Sigmoid colon (tissue), 4 donors: ENCODE data around the gene LBR.

Source experiments
- CTCF ChIP-seq, 4 experiments: fragments of 450-650 bp in 3 of 4; fragments of 200-600 bp in 1 of 4; IDR thresholded peaks; one replicate each; pipeline ENCODE4 v1.5.1; 2016 to 2019; ENCODE audit warnings: antibody characterized with exemption in 4 of 4, mild to moderate bottlenecking in 3 of 4, moderate library complexity in 2 of 4
- EP300 ChIP-seq, 4 donors: sonication (generic); formaldehyde crosslinking; IDR thresholded peaks; one replicate each; pipeline ENCODE4 v1.6.1; 2017; ENCODE audit warnings: antibody characterized with exemption in 4 of 4
- POLR2A ChIP-seq, 2 donors: fragments of 450-650 bp; IDR thresholded peaks; one replicate each; pipeline ENCODE4 v1.6.1; 2016; ENCODE audit warnings: antibody characterized with exemption in 2 of 2, mild to moderate bottlenecking in 2 of 2, moderate library complexity in 2 of 2
- POLR2AphosphoS5 ChIP-seq, 4 donors: sonication (generic); formaldehyde crosslinking; IDR thresholded peaks; one replicate each; pipeline ENCODE4 v1.6.1; 2017; ENCODE audit warnings: antibody characterized with exemption in 4 of 4

GRCh38 chr1:225388372-225388771 is 39.5 kb downstream of the LBR start:
- TF ChIP-seq CTCF (IDR thresholded peaks at IDR 0.05) (no peak), EP300 (IDR thresholded peaks at IDR 0.05) (no peak), POLR2AphosphoS5 (IDR thresholded peaks at IDR 0.05) (no peak), POLR2A (IDR thresholded peaks at IDR 0.05) (no peak)
